GM12873 (cell line): ENCODE data around the gene SEC16A.

Experiments used
- TF ChIP-seq, protein P1 (sequence below): IDR thresholded peaks from 2 replicates; pipeline ENCODE4 v1.5.1; 2012; ENCODE audit warnings: low read depth, mild to moderate bottlenecking, moderate library complexity, low read length, control low read depth; ENCODE audit not compliant: insufficient read depth; ENCODE audit errors: missing control alignments

SEC16A gene

DNA sequence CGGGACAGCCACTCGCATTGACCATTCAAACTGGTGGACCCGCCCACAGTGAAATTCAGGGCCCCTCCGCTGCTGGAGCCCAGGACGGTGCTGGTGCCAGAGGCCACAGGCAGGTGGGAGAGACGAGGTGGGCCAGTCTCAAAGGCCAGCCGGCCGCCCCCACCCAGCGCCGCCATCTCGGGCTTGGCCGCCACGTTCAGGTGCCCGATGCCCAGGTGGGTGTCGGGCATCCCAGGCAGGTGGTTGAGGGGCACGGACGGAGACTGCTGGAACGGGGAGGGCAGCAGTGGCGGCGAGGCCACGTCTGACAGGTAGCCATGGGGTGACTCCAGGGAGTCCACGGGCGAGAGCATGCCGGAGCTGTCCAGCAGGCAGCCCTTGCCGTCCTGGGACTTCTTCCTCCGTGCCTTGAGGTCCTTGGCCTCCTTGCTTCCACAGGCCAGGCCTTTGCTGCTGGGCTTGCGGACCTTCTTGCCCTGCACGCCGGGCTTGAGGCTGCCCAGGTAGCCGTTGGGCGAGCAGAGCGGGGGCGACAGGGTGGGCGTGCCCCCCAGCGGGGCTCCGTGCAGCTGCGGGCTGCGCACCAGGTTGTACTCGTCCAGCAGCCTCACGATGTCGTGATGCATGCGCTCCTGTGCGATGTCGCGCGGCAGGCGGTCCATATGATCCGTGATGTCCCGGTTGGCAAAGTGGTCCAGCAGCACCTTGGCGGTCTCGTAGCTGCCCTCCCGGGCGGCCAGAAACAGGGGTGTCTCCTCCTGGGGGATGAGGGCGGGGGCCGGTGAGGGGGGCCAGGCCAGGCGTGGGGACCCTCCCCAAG lies 14.2 kb upstream of the SEC16A start:
- TF ChIP-seq, protein P1, sequence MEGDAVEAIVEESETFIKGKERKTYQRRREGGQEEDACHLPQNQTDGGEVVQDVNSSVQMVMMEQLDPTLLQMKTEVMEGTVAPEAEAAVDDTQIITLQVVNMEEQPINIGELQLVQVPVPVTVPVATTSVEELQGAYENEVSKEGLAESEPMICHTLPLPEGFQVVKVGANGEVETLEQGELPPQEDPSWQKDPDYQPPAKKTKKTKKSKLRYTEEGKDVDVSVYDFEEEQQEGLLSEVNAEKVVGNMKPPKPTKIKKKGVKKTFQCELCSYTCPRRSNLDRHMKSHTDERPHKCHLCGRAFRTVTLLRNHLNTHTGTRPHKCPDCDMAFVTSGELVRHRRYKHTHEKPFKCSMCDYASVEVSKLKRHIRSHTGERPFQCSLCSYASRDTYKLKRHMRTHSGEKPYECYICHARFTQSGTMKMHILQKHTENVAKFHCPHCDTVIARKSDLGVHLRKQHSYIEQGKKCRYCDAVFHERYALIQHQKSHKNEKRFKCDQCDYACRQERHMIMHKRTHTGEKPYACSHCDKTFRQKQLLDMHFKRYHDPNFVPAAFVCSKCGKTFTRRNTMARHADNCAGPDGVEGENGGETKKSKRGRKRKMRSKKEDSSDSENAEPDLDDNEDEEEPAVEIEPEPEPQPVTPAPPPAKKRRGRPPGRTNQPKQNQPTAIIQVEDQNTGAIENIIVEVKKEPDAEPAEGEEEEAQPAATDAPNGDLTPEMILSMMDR, result no peak

DNA sequence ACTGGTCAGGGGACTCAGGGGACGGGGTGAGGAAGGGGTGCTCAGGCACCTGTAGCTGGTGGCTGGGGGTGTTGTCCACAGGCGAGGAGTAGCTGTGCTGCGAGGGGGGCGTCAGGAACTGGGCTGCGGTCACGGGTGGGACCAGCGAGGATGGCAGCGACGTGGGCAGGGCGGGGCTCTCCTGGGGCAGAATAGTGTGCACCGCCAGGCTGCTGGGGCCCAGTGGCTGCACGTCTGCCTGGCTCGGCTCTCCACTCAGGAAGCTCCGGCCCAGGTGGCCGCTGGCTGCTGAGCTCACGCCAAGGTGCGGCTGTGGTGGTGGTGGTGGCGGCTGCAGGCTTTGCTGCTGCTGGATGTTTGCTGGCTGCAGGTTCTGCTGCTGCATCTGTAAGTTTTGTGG lies 13.3 kb upstream of the SEC16A start:
- TF ChIP-seq, protein P1, result no peak

DNA sequence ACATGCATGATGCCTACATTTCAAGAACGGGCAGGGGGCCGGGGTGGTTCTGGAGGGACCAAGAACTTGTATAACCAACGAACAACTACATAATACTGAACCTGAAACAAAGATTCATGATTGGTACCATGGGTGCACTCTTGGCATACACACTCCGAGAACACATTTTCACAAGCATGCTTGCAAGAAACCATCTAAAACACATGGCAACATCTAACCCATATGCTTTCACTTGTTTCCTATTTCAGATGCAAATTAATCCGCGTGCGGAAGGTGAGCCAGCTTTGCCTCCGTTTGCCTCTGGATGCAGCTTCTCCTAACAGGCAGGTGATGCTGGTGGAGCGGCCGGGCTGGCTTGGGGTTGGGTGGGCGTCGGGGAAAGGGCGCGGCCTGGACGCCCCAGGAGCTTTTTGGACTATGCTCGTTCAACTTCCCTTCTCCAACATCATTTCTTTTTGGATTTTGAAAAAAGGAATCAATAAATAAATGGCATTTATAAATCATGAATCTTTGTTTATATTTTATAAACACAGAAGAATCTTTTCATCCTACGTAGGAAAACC lies 12.5 kb upstream of the SEC16A start:
- TF ChIP-seq, protein P1, result no peak

DNA sequence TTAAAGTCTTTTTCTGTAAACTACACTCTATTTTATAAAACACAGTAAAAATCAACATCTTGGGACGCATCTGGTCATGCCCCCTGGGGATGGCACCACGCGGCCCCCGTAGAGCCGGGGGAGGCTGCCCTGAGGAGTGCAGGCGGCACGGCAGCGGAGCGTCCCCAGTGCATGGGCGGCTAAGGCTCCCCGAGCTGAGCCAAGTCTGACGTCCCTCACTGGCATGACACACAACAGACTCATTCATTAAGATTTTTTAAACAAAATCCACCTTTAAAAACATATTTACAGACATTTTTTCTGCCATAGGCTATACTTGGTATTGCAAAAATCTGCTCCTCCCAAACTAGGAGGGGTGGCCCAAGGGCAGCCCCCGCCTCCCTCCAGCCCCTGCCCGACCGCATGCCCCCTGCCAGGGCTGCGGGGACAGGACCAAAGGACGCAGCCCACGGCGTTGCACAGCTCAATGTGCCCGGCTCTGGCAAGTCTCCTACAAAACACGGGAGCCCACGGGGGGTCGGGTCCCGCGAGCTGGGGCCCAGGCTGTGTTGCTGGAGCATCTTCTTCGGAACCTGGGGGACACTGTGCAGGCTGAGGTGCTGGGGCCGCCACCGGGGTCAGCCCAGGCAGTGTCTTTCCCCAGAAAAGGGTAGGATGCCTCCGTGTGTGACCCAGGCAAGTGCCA lies 11.8 kb upstream of the SEC16A start:
- TF ChIP-seq, protein P1, result no peak

DNA sequence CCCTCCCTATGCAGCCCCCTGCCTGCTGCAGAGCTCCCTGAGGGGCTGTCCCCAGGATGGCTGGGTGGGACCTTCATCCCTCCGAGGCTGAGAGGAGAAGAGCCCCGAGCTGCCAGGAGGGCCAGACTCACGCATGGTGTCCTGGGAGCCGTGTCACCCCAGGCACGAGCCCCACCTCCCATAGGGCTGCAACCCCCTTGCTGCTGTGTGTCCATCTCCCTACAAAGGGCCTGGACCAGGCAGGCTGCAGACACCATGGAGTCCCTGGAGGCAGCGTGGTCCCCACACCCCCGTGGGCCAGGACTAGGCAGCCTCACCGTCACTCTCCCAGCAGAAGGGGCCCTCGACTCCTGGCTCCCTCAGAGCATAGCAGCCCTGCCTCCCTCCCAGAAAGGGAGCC lies 11.2 kb upstream of the SEC16A start:
- TF ChIP-seq, protein P1, result no peak

DNA sequence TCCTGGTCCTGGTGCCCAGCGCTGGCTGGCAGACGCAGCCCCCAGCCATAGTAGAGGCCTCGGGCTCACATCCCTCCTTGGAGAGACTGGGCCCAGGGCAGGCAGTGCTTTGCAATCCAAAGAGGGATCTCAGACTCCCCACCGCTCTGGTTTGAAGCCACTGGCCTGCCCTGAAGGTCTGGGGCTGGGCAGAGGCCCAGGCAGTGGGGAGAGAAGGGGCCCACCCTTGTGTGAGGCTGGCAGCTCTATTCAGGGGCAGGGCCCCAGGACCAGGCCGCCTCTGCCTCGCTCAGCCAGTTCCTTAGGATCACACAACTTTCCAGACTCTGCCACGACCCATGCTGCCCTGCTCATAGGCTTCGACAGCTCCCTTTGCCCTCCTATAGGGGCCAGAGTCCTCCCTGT lies 10.7 kb upstream of the SEC16A start:
- TF ChIP-seq, protein P1, result no peak

DNA sequence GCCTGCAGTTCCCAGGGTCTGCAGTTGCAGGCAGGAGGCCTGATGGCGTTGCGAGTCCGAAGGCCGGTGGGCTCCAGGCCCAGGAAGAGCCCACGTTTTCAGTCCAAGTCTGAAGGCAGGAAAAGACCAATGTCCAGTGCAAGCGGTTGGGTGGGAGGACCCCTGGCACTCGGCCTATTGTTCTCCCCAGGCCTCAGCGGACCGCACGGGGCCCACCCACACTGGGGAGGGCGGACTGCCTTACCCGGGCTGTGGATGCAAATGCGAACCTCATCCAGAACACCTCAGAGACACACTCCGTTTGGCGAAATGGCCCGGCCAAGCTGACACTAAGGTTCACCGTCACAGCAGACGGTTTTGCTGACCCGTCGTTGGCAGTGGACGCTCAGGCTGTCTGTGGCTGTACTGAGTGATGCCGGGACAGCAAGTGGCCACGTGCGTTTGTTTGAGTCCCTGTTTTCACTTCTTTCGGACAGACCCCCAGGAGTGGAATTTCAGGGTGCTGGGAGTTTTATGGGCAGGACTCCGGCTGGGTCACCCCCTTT lies 10.2 kb upstream of the SEC16A start:
- TF ChIP-seq, protein P1, result no peak
